ENCODE results near the gene RUFY4.
A peak's percentile ranks its signal among the peaks of the same experiment; 100 is the strongest.

Gene RUFY4

DNA sequence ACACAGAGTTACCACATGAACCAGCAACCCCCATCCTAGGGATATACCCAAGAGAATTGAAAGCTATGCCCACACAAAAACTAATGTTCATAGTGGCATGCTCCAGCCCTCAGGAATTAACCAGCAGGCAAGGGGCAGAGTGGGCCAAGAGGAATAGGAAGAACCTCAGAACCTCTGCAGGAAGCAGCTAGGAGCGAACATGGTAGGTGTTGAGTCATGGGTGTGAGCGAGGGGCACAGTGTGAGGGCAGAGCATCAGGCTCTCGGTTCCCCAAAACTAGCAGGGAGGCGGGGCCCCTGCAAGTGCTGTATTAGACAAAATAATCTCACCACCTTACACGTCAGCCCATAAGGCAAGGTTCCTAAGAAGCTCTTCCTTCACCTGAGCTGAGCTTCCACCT is 5.6 kb upstream of the RUFY4 start:
- no peak overlapping the region for H3K27ac ChIP-seq (ENCODE audit: insufficient read depth in 1 of 2, low read depth in 1 of 2, low read length in 2 of 2, poor library complexity in 1 of 2, severe bottlenecking in 2 of 2)
- POLR2A ChIA-PET = interaction anchor here (0.8 kb wide), 1 partner anchor 131 kb away, joined by 3 read pairs; no protein-coding TSS in a partner anchor
- DNase-seq = peak; percentile 40 to 77 (median 71)
- H3K4me1 ChIP-seq (ENCODE audit: control extremely low read depth in 1 of 4, control insufficient read depth in 4 of 4, insufficient read depth in 4 of 4, low read length in 3 of 4) = peaks cover 4 to 25% (median 22%) of the 10 kb centered on the region in 4 experiments
- H3K27me3 ChIP-seq (replicated peaks in 2 of 5; ENCODE audit: control insufficient read depth in 4 of 5, insufficient read depth in 5 of 5, low read length in 4 of 5) = peaks cover 0 to 2% (median 0%) of the 10 kb centered on the region in 5 experiments
- CTCF ChIA-PET = interaction anchor here (0.7 to 2.3 kb wide), 3 partner anchors 35 to 278 kb away, joined by 3 to 11 read pairs (median 6); no protein-coding TSS in a partner anchor
- no peaks in the 10 kb centered on the region for H3K9me3 ChIP-seq (ENCODE audit: control extremely low read depth in 1 of 5, control insufficient read depth in 4 of 5, insufficient read depth in 2 of 5, low read depth in 1 of 5, low read length in 4 of 5)
- no peak overlapping the region for H3K4me3 ChIP-seq (ENCODE audit: control insufficient read depth in 1 of 7, extremely low read depth in 1 of 7, insufficient read depth in 4 of 7, low read depth in 2 of 7, low read length in 6 of 7)
- no peaks in the 10 kb centered on the region for H3K36me3 ChIP-seq (ENCODE audit: control insufficient read depth in 4 of 4, insufficient read depth in 4 of 4, low read length in 3 of 4)
- 42% methylated on average over 4 of the region's 5 CpGs for WGBS (ENCODE audit: insufficient coverage)

DNA sequence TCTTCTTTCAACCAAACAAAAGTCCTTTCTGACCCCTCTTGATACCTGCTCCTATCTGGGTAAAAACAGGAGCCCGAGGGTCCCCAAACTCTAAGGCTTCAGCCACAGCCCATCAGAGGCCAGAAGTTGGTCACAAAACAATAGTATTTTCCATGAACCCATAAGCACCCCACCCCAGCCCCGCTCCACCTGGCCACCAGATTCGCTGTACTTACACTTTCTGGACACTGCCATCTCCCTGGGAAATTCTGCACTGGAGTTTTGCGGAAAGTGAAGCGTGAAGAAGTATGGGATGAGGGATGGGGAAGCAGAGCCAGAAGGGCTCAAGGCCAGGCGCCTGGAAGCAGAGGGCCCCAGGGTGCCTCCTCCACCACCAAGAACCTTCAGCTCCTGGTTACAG is 5.2 kb upstream of the RUFY4 start:
- POLR2A ChIA-PET = interaction anchor here (0.8 kb wide), 1 partner anchor 132 kb away, joined by 3 read pairs; no protein-coding TSS in a partner anchor
- Histone ChIP-seq H3K9me3 (ENCODE audit: control extremely low read depth in 1 of 5, control insufficient read depth in 4 of 5, insufficient read depth in 2 of 5, low read depth in 1 of 5, low read length in 4 of 5) (no peaks in the 10 kb centered on the region), H3K36me3 (ENCODE audit: control insufficient read depth in 4 of 4, insufficient read depth in 4 of 4, low read length in 3 of 4) (no peaks in the 10 kb centered on the region), H3K27ac (ENCODE audit: insufficient read depth in 1 of 2, low read depth in 1 of 2, low read length in 2 of 2, poor library complexity in 1 of 2, severe bottlenecking in 2 of 2) (no peak overlapping the region), H3K4me1 (ENCODE audit: control extremely low read depth in 1 of 4, control insufficient read depth in 4 of 4, insufficient read depth in 4 of 4, low read length in 3 of 4) (peaks cover 4 to 29% (median 25%) of the 10 kb centered on the region in 4 experiments), H3K27me3 (replicated peaks in 2 of 5; ENCODE audit: control insufficient read depth in 4 of 5, insufficient read depth in 5 of 5, low read length in 4 of 5) (peaks cover 0 to 2% (median 0%) of the 10 kb centered on the region in 5 experiments), H3K4me3 (ENCODE audit: control insufficient read depth in 1 of 7, extremely low read depth in 1 of 7, insufficient read depth in 4 of 7, low read depth in 2 of 7, low read length in 6 of 7) (no peak overlapping the region)
- no peak for DNase-seq
- 94% methylated on average over 2 of the region's 6 CpGs for WGBS (ENCODE audit: insufficient coverage)
- CTCF ChIA-PET = interaction anchor here (1.0 to 2.3 kb wide), 3 partner anchors 31 to 278 kb away, joined by 3 to 11 read pairs (median 6); no protein-coding TSS in a partner anchor

DNA sequence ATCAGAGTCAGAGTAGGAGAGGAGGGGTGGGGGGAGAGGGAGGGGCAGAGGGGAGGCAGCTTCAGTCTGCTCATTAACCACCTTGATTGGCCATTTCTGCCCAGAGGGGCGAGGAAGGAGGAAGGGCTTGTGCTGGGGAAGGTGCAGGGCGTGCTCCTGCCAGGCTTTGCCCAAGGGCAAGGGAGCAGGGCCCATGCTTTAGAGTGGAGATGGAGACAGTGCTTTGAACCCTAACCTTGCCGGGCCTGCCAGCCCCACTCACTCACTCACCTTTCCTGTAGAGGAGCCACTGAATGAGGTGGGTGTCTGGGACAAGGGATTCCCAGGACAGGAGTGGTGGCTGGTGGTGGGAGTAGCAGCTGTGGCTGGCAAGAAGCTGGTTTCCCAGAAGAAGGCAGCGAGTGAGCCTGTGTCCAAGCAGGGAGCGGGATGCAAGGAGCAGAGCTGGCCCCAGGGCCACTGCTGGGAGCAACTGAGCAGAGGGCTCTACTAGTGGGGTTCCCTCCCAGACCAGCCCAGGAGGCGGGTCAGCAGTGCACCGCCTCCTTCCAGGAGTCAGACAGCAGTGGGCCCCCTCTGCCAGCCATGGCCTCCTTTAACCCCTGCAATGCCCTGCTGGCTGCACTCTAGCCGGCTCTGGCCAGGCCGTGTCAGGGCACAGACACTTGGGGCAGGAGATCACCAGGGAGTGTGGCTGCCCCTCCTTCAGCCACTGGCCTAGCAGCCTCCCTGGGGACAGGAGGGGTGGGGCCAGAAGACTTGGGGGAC is 3.6 kb upstream of the RUFY4 start:
- WGBS (ENCODE audit: insufficient coverage) = 88% methylated on average over 7 of the region's 9 CpGs
- POLR2A ChIA-PET = no interaction called here

DNA sequence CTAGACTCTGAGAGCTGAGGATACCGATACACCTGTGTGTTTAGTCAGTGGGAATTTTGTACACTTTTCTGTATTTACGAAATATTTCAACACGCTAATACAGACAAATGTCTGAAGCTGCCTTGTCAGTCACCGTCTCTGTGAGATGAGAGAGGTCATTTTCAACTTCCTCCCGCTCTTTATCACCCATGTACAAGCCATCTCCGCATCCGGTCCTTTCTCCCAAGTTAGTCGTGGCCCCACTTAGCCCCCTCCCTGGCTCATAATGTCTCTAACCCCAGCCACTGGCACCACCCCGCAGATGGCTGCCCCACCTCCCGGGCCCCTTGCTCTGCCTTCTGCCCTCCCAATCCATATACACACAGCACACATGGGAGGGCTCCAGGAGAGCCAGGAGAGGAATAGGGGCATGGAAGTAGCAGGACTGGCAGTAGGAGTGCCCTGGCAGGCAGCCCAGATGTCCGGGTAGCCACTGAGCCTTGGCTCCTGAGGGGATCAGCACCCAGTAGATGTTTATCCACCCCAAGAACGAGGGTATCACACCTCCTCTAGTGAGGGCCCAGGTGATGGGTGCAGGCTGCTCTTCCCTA is 2.0 kb upstream of the RUFY4 start:
- no peaks in the 10 kb centered on the region for H3K9me3 ChIP-seq (ENCODE audit: control extremely low read depth in 1 of 5, control insufficient read depth in 4 of 5, insufficient read depth in 2 of 5, low read depth in 1 of 5, low read length in 4 of 5)
- H3K4me3 ChIP-seq (ENCODE audit: control insufficient read depth in 1 of 7, extremely low read depth in 1 of 7, insufficient read depth in 4 of 7, low read depth in 2 of 7, low read length in 6 of 7) = peak overlapping the region in 2 of 7 experiments; percentile 12 to 23
- peaks cover 0 to 3% (median 0%) of the 10 kb centered on the region in 5 experiments for H3K27me3 ChIP-seq (replicated peaks in 2 of 5; ENCODE audit: control insufficient read depth in 4 of 5, insufficient read depth in 5 of 5, low read length in 4 of 5)
- no peaks in the 10 kb centered on the region for H3K36me3 ChIP-seq (ENCODE audit: control insufficient read depth in 4 of 4, insufficient read depth in 4 of 4, low read length in 3 of 4)
- 21% methylated on average over 2 of the region's 12 CpGs for WGBS (ENCODE audit: insufficient coverage)
- H3K27ac ChIP-seq (ENCODE audit: insufficient read depth in 1 of 2, low read depth in 1 of 2, low read length in 2 of 2, poor library complexity in 1 of 2, severe bottlenecking in 2 of 2) = peak overlapping the region in 1 of 2 experiments; percentile 27
- H3K4me1 ChIP-seq (ENCODE audit: control extremely low read depth in 1 of 4, control insufficient read depth in 4 of 4, insufficient read depth in 4 of 4, low read length in 3 of 4) = peaks cover 4 to 29% (median 28%) of the 10 kb centered on the region in 4 experiments
- CTCF ChIA-PET = interaction anchor here (0.6 to 2.6 kb wide), 4 partner anchors 12 to 281 kb away, joined by 3 to 14 read pairs (median 7); no protein-coding TSS in a partner anchor
- POLR2A ChIA-PET = no interaction called here
- DNase-seq = peak; percentile 49 to 79 (median 67)

More for the DNA sequence above, 3.6 kb upstream of the RUFY4 start:
- Histone ChIP-seq H3K4me1 (ENCODE audit: control extremely low read depth in 1 of 4, control insufficient read depth in 4 of 4, insufficient read depth in 4 of 4, low read length in 3 of 4) (peaks cover 4 to 29% (median 28%) of the 10 kb centered on the region in 4 experiments), H3K27ac (ENCODE audit: insufficient read depth in 1 of 2, low read depth in 1 of 2, low read length in 2 of 2, poor library complexity in 1 of 2, severe bottlenecking in 2 of 2) (no peak overlapping the region), H3K4me3 (ENCODE audit: control insufficient read depth in 1 of 7, extremely low read depth in 1 of 7, insufficient read depth in 4 of 7, low read depth in 2 of 7, low read length in 6 of 7) (no peak overlapping the region), H3K27me3 (replicated peaks in 2 of 5; ENCODE audit: control insufficient read depth in 4 of 5, insufficient read depth in 5 of 5, low read length in 4 of 5) (peaks cover 0 to 2% (median 0%) of the 10 kb centered on the region in 5 experiments), H3K9me3 (ENCODE audit: control extremely low read depth in 1 of 5, control insufficient read depth in 4 of 5, insufficient read depth in 2 of 5, low read depth in 1 of 5, low read length in 4 of 5) (no peaks in the 10 kb centered on the region), H3K36me3 (ENCODE audit: control insufficient read depth in 4 of 4, insufficient read depth in 4 of 4, low read length in 3 of 4) (no peaks in the 10 kb centered on the region)
- CTCF ChIA-PET = interaction anchor here (1.6 to 2.6 kb wide), 3 partner anchors 10 to 280 kb away, joined by 3 to 11 read pairs (median 11); no protein-coding TSS in a partner anchor
- no peak for DNase-seq

DNA sequence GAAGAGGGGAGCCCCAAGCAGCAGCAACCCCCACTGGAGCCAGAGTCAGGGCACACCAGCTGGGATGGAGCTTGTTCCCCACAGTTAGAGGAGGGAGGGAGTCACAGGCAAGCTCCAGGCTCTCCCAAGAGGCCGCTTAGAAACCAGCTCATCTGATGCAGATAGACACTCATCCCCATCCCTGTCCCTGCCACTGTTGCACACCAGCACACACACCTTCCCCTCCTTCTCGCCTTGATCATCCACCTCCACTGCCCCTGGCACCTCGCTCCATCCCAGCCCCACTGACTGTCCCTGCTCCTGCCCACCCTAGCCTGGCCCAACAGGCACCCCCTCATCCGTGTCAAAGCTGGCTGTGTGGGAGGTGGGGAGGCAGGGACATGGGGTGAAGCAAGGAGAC is 1.5 kb upstream of the RUFY4 start:
- ChIA-PET CTCF (interaction anchor here (0.5 to 2.6 kb wide), 4 partner anchors 97 to 281 kb away, joined by 3 to 14 read pairs (median 7); no protein-coding TSS in a partner anchor), POLR2A (no interaction called here)
- Histone ChIP-seq H3K27me3 (replicated peaks in 2 of 5; ENCODE audit: control insufficient read depth in 4 of 5, insufficient read depth in 5 of 5, low read length in 4 of 5) (peaks cover 0 to 3% (median 0%) of the 10 kb centered on the region in 5 experiments), H3K4me1 (ENCODE audit: control extremely low read depth in 1 of 4, control insufficient read depth in 4 of 4, insufficient read depth in 4 of 4, low read length in 3 of 4) (peaks cover 4 to 29% (median 28%) of the 10 kb centered on the region in 4 experiments), H3K4me3 (ENCODE audit: control insufficient read depth in 1 of 7, extremely low read depth in 1 of 7, insufficient read depth in 4 of 7, low read depth in 2 of 7, low read length in 6 of 7) (no peak overlapping the region), H3K27ac (ENCODE audit: insufficient read depth in 1 of 2, low read depth in 1 of 2, low read length in 2 of 2, poor library complexity in 1 of 2, severe bottlenecking in 2 of 2) (no peak overlapping the region), H3K36me3 (ENCODE audit: control insufficient read depth in 4 of 4, insufficient read depth in 4 of 4, low read length in 3 of 4) (no peaks in the 10 kb centered on the region), H3K9me3 (ENCODE audit: control extremely low read depth in 1 of 5, control insufficient read depth in 4 of 5, insufficient read depth in 2 of 5, low read depth in 1 of 5, low read length in 4 of 5) (no peaks in the 10 kb centered on the region)
- DNase-seq = no peak
- 100% methylated on average over 2 of the region's 4 CpGs for WGBS (ENCODE audit: insufficient coverage)

DNA sequence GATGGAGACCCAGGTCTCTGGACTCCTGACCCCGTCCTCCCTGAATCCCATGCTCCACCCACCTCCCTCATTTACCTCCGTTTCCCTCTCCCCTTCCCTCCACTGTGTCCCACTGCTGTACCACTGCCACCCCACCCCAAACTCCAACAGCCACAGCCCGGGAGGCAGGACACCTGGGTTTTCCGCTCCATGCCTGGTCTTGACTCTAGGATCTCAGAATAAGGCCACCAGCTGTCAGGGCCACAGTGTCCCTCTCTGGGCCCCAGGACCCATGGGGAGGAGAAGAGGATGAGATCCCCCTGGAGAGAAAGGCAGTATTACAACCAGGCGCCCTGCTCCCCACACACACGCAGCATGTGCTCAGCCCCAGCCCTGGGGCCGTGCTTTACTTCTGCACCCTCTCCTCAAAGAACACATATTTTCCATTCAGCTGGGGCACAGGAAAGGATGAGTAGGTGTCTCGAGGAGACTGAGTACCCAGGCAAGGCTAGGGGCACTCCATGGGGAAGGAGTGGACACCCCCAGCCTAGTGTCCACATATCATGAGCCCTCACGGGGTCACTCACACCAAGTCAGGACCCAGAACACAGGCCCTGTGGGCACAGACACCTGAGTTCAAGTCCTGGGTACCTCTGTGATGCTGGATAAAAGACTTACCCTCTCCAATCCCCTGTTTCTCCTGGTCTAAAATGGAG is 700 bp downstream of the RUFY4 start:
- WGBS (ENCODE audit: insufficient coverage) = 81% methylated on average over 4 of the region's 9 CpGs
- H3K27me3 ChIP-seq (replicated peaks in 2 of 5; ENCODE audit: control insufficient read depth in 4 of 5, insufficient read depth in 5 of 5, low read length in 4 of 5) = peaks cover 0 to 3% (median 0%) of the 10 kb centered on the region in 5 experiments
- no peaks in the 10 kb centered on the region for H3K36me3 ChIP-seq (ENCODE audit: control insufficient read depth in 4 of 4, insufficient read depth in 4 of 4, low read length in 3 of 4)
- peaks cover 4 to 26% (median 23%) of the 10 kb centered on the region in 4 experiments for H3K4me1 ChIP-seq (ENCODE audit: control extremely low read depth in 1 of 4, control insufficient read depth in 4 of 4, insufficient read depth in 4 of 4, low read length in 3 of 4)
- CTCF ChIA-PET = interaction anchor here (0.7 to 7.8 kb wide), 8 partner anchors 13 to 288 kb away, joined by 3 to 77 read pairs (median 4); no protein-coding TSS in a partner anchor
- H3K27ac ChIP-seq (ENCODE audit: insufficient read depth in 1 of 2, low read depth in 1 of 2, low read length in 2 of 2, poor library complexity in 1 of 2, severe bottlenecking in 2 of 2) = no peak overlapping the region
- DNase-seq = no peak
- POLR2A ChIA-PET = no interaction called here
- H3K4me3 ChIP-seq (ENCODE audit: control insufficient read depth in 1 of 7, extremely low read depth in 1 of 7, insufficient read depth in 4 of 7, low read depth in 2 of 7, low read length in 6 of 7) = no peak overlapping the region
- H3K9me3 ChIP-seq (ENCODE audit: control extremely low read depth in 1 of 5, control insufficient read depth in 4 of 5, insufficient read depth in 2 of 5, low read depth in 1 of 5, low read length in 4 of 5) = no peaks in the 10 kb centered on the region

All from common myeloid progenitor, CD34-positive (primary cell).